CD14-positive monocyte (primary cell): Measurements from ENCODE around the gene TNS2. TPM values are rescaled to one million over a fixed set of nuclear protein-coding genes. Genes with fewer than 3 reads are reported as not detected.

Experiments used
- DNase-seq, 3 donors: peaks; one replicate each; pipeline ENCODE4 v3.0.0-alpha.2; 2011 to 2022
- H2AFZ ChIP-seq: 2 replicates; pipeline ENCODE4 v1.6.0; 2012; ENCODE audit warnings: mild to moderate bottlenecking, low read depth, low read length, inconsistent platforms; ENCODE audit not compliant: insufficient read depth, poor library complexity, severe bottlenecking
- H3K27ac ChIP-seq, 2 donors: 1 replicate in 1 of 2; 2 replicates in 1 of 2; pipeline ENCODE4 v1.5.1; 2012 to 2013; ENCODE audit warnings: low read length in 2 of 2, control low read depth in 1 of 2, inconsistent platforms in 1 of 2, low read depth in 1 of 2, mild to moderate bottlenecking in 1 of 2
- H3K27me3 ChIP-seq, 2 donors: one replicate each; pipeline versions ENCODE4 v1.6.0 to v1.6.1; 2011 to 2013; ENCODE audit warnings: low read length in 2 of 2; ENCODE audit not compliant: control insufficient read depth in 2 of 2, insufficient read depth in 2 of 2
- H3K36me3 ChIP-seq, 2 donors: replicated peaks in 1 of 2; 1 replicate in 1 of 2; 2 replicates in 1 of 2; pipeline versions ENCODE4 v1.5.1 to v1.6.1; 2012 to 2013; ENCODE audit warnings: low read length in 2 of 2, control low read depth in 1 of 2, inconsistent platforms in 1 of 2, mild to moderate bottlenecking in 1 of 2; ENCODE audit not compliant: insufficient read depth in 2 of 2, control insufficient read depth in 1 of 2
- H3K4me1 ChIP-seq, 2 donors: 1 replicate in 1 of 2; 2 replicates in 1 of 2; pipeline versions ENCODE4 v1.5.1 to v1.6.1; 2012 to 2013; ENCODE audit warnings: low read length in 2 of 2, control low read depth in 1 of 2, inconsistent platforms in 1 of 2, mild to moderate bottlenecking in 1 of 2, moderate library complexity in 1 of 2; ENCODE audit not compliant: insufficient read depth in 2 of 2, control insufficient read depth in 1 of 2
- H3K4me2 ChIP-seq: replicated peaks from 2 replicates; pipeline ENCODE3; 2012; ENCODE audit warnings: low read length, moderate library complexity, mild to moderate bottlenecking; ENCODE audit not compliant: poor library complexity, severe bottlenecking; ENCODE audit errors: extremely low read depth
- H3K4me3 ChIP-seq, 3 experiments: fragments of 200-600 bp in 1 of 3; sonication (generic) in 1 of 3; replicated peaks in 1 of 3; 1 replicate in 2 of 3; 2 replicates in 1 of 3; pipeline ENCODE4 v1.5.1; 2011 to 2013; ENCODE audit warnings: low read length in 3 of 3, mild to moderate bottlenecking in 3 of 3, control low read depth in 2 of 3, low read depth in 2 of 3, inconsistent platforms in 1 of 3, moderate library complexity in 1 of 3
- H3K79me2 ChIP-seq: 2 replicates; pipeline ENCODE4 v1.6.0; 2012; ENCODE audit warnings: mild to moderate bottlenecking, control low read depth, inconsistent platforms, low read length, moderate library complexity; ENCODE audit not compliant: insufficient read depth
- H3K9ac ChIP-seq: 2 replicates; pipeline ENCODE4 v1.6.0; 2017; ENCODE audit warnings: low read length, mild to moderate bottlenecking; ENCODE audit not compliant: insufficient read depth, poor library complexity, severe bottlenecking
- H3K9me3 ChIP-seq, 2 donors: replicated peaks in 1 of 2; 1 replicate in 1 of 2; 2 replicates in 1 of 2; pipeline versions ENCODE4 v1.5.1 to v1.6.1; 2012 to 2013; ENCODE audit warnings: low read length in 2 of 2, control low read depth in 1 of 2; ENCODE audit not compliant: control insufficient read depth in 1 of 2, insufficient read depth in 1 of 2
- H4K20me1 ChIP-seq: 2 replicates; pipeline ENCODE4 v1.6.0; 2012; ENCODE audit warnings: mild to moderate bottlenecking, low read length, control low read depth, moderate library complexity; ENCODE audit not compliant: insufficient read depth
- H3K27ac Mint-ChIP-seq, 7 donors: one replicate each; pipeline ENCODE4 v1.8.0; 2020; ENCODE audit warnings: mild to moderate bottlenecking in 7 of 7, mixed read lengths in 7 of 7, moderate library complexity in 6 of 7, inconsistent platforms in 2 of 7
- H3K27me3 Mint-ChIP-seq, 3 donors: one replicate each; pipeline ENCODE4 v1.8.0; 2021 to 2022; ENCODE audit warnings: low read depth in 3 of 3, mild to moderate bottlenecking in 3 of 3, mixed read lengths in 3 of 3, moderate library complexity in 3 of 3, inconsistent platforms in 1 of 3
- H3K36me3 Mint-ChIP-seq, 2 donors: one replicate each; pipeline ENCODE4 v1.8.0; 2020; ENCODE audit warnings: mixed read lengths in 2 of 2, inconsistent platforms in 1 of 2, mild to moderate bottlenecking in 1 of 2
- H3K4me1 Mint-ChIP-seq: one replicate; pipeline ENCODE4 v1.8.0; 2020; ENCODE audit warnings: mild to moderate bottlenecking, mixed read lengths
- H3K4me3 Mint-ChIP-seq, 2 donors: one replicate each; pipeline ENCODE4 v1.8.0; 2020; ENCODE audit warnings: mild to moderate bottlenecking in 2 of 2, mixed read lengths in 2 of 2, moderate library complexity in 1 of 2
- H3K9me3 Mint-ChIP-seq, 7 donors: one replicate each; pipeline ENCODE4 v1.8.0; 2020 to 2022; ENCODE audit warnings: mixed read lengths in 7 of 7, mild to moderate bottlenecking in 6 of 7, moderate library complexity in 6 of 7, inconsistent platforms in 2 of 7
- CTCF ChIP-seq: fragments of 200-600 bp; IDR thresholded peaks from one replicate; pipeline ENCODE4 v1.8.0; 2022; ENCODE audit warnings: antibody characterized with exemption, mild to moderate bottlenecking
- WGBS: methylation state at CpG from one replicate; pipeline ENCODE4 v1.1.5; 2013; ENCODE audit warnings: missing lambda C conversion rate; ENCODE audit not compliant: insufficient coverage; 5-methylcytosine and 5-hydroxymethylcytosine counted together
- intact Hi-C, 2 donors: fragments of 100-400 bp; cut with micrococcal nuclease; formaldehyde crosslinking; loops; one replicate each; pipeline versions ENCODE4 v1.15.0 to v1.15.1; 2023
- polyA plus RNA-seq, 3 donors: library from polyadenylated mRNA; depleted of rRNA in 1 of 3; unstranded in 2 of 3; stranded (reverse) in 1 of 3; fragments of 300-500 nt in 2 of 3; fragments of >200 nt in 1 of 3; fragmentation: Illumina TruSeq in 2 of 3; gene quantifications; 1 replicate in 2 of 3; 2 replicates in 1 of 3; pipeline ENCODE4 v1.2.3, GENCODE V29; 2012 to 2021

Gene TNS2
- polyA plus RNA-seq, 3 donors, result 0.05 to 0.43 (median 0.36) TPM

GRCh38 chr12:53045696-53046045 lies 4.2 kb upstream of the TNS2 start:
- DNase-seq, result no peak
- H2AFZ ChIP-seq, result no peak overlapping the region
- H3K36me3 Mint-ChIP-seq, result peaks cover 10 to 18% of the 10 kb centered on the region in 2 donors
- H3K9ac ChIP-seq, result no peak overlapping the region
- no peak overlapping the region for H3K27ac ChIP-seq
- peaks cover 5 to 10% of the 10 kb centered on the region in 2 donors for H3K36me3 ChIP-seq
- H3K27ac Mint-ChIP-seq, result no peak overlapping the region
- peak overlapping the region in 1 of 2 donors; percentile 100 for H3K4me3 Mint-ChIP-seq
- intact Hi-C loops, result loop anchor here in 1 of 2 donors (10.0 kb wide), 1 partner anchor 49 kb away; the partner anchor contains the start of gene IGFBP6
- H3K79me2 ChIP-seq, result no peaks in the 10 kb centered on the region
- TF ChIP-seq CTCF, result no peak
- H3K27me3 ChIP-seq, result peaks cover 0 to 18% of the 10 kb centered on the region in 2 donors
- peaks cover 12 to 16% of the 10 kb centered on the region in 2 donors for H3K4me1 ChIP-seq
- no CpG with 5 or more reads among the region's 5 CpGs for WGBS
- H3K9me3 ChIP-seq, result no peaks in the 10 kb centered on the region
- H3K27me3 Mint-ChIP-seq, result peaks cover 25 to 41% (median 25%) of the 10 kb centered on the region in 3 donors
- H3K4me2 ChIP-seq, result no peak overlapping the region
- H3K9me3 Mint-ChIP-seq, result peaks cover 0 to 7% (median 0%) of the 10 kb centered on the region in 7 donors
- H3K4me1 Mint-ChIP-seq, result peaks cover 12% of the 10 kb centered on the region
- H3K4me3 ChIP-seq, result peak overlapping the region in 1 of 3 experiments; percentile 89
- no peaks in the 10 kb centered on the region for H4K20me1 ChIP-seq

- 0% methylated on average over 25 of the region's 44 CpGs for WGBS
- intact Hi-C loops, result loop anchor here in 1 of 2 donors (10.0 kb wide), 1 partner anchor 48 kb away; the partner anchor contains the start of gene IGFBP6
- peaks cover 15% of the 10 kb centered on the region for H3K4me1 Mint-ChIP-seq
- H3K9me3 Mint-ChIP-seq, result peaks cover 0 to 7% (median 0%) of the 10 kb centered on the region in 7 donors
- H3K27ac Mint-ChIP-seq, result peak overlapping the region in 6 of 7 donors; percentile 58 to 74 (median 66)
- peaks cover 25 to 41% (median 25%) of the 10 kb centered on the region in 3 donors for H3K27me3 Mint-ChIP-seq
- H3K9me3 ChIP-seq, result no peaks in the 10 kb centered on the region
- no peaks in the 10 kb centered on the region for H4K20me1 ChIP-seq
- peak overlapping the region; percentile 99 for H3K4me2 ChIP-seq
- H3K9ac ChIP-seq, result peak overlapping the region; percentile 34
- peak overlapping the region; percentile 50 to 89 (median 69) for H3K4me3 ChIP-seq
- H3K36me3 Mint-ChIP-seq, result peaks cover 5 to 12% of the 10 kb centered on the region in 2 donors
- peak overlapping the region in 1 of 2 donors; percentile 14 for H3K27ac ChIP-seq
- DNase-seq, result peak; percentile 19 to 54 (median 42)
- no peaks in the 10 kb centered on the region for H3K36me3 ChIP-seq
- H3K27me3 ChIP-seq, result peaks cover 0 to 18% of the 10 kb centered on the region in 2 donors
- peaks cover 12 to 16% of the 10 kb centered on the region in 2 donors for H3K4me1 ChIP-seq
- TF ChIP-seq CTCF, result no peak
- peak overlapping the region; percentile 99 to 100 for H3K4me3 Mint-ChIP-seq
- no peaks in the 10 kb centered on the region for H3K79me2 ChIP-seq
- H2AFZ ChIP-seq, result peak overlapping the region; percentile 92
These were observed 3.1 kb upstream of the TNS2 start for GRCh38 chr12:53046655-53047220.
